K562 (cell line): Measurements from ENCODE around the gene MSANTD1. TPM values are rescaled to one million over a fixed set of nuclear protein-coding genes. Genes with fewer than 3 reads are reported as not detected.

ENCODE experiments used
- ATAC-seq: fragments of 200-7000 bp; cut with Tn5 transposase; 3 replicates; pipeline ENCODE4 v1.9.1; 2020; ENCODE audit warnings: moderate library complexity
- BruUV-seq: library from RNA; stranded (reverse); fragments of 400-500 nt; replicated peaks from 2 replicates; lab custom pipeline; 2021; lab: Mats Ljungman, UMichigan
- CTCF ChIA-PET: fragments of 300-600 bp; formaldehyde crosslinking; extraction: SDS; loops from one replicate; lab custom pipeline; 2021; ENCODE audit warnings: low intra/inter-chr PET ratio; lab: Yijun Ruan, JAX
- POLR2A ChIA-PET: fragments of 300-600, 350-650 bp; sonication (Branson Sonifier 250); formaldehyde crosslinking; extraction: SDS; loops from one replicate; lab custom pipeline; 2021; ENCODE audit warnings: antibody characterized with exemption, inconsistent platforms; lab: Yijun Ruan, JAX
- DNase-seq, 4 experiments: peaks; one replicate each; pipeline versions ENCODE4 v3.0.0 to v3.0.0-alpha.2; 2011 to 2018; ENCODE audit warnings: low spot score in 3 of 4, mixed read lengths in 3 of 4; ENCODE audit errors: extremely low read depth in 1 of 4
- FAIRE-seq: peaks from 2 replicates; lab custom pipeline; 2011; peaks lifted over from hg19 to GRCh38; lab: Jason Lieb, UNC
- H2AFZ ChIP-seq: 2 replicates; pipeline ENCODE4 v1.6.0; 2011; ENCODE audit warnings: low read depth, low read length, control low read depth, inconsistent platforms
- H3K27ac ChIP-seq: fragments of 200-600 bp; 3 replicates; pipeline ENCODE4 v1.8.0; 2011; ENCODE audit warnings: low read depth, mild to moderate bottlenecking, control low read depth, inconsistent platforms, low read length, moderate library complexity, mixed read lengths; ENCODE audit errors: extremely low read depth
- H3K27me3 ChIP-seq, 2 experiments: fragments of 300-600 bp in 1 of 2; 2 replicates in 1 of 2; 3 replicates in 1 of 2; pipeline versions ENCODE4 v1.6.0 to v1.8.0; 2011; ENCODE audit warnings: inconsistent platforms in 2 of 2, low read length in 2 of 2, mild to moderate bottlenecking in 1 of 2, mixed read lengths in 1 of 2, moderate library complexity in 1 of 2; ENCODE audit not compliant: control insufficient read depth in 2 of 2, insufficient read depth in 2 of 2
- H3K36me3 ChIP-seq: fragments of 300-600 bp; 3 replicates; pipeline ENCODE4 v1.8.0; 2011; ENCODE audit warnings: mild to moderate bottlenecking, low read length, inconsistent platforms; ENCODE audit not compliant: control insufficient read depth, insufficient read depth
- H3K4me1 ChIP-seq, 2 experiments: fragments of 200-600 bp in 1 of 2; replicated peaks in 1 of 2; 2 replicates in 1 of 2; 3 replicates in 1 of 2; pipeline versions ENCODE4 v1.5.1 to v1.8.0; 2011; ENCODE audit warnings: inconsistent platforms in 2 of 2, low read length in 2 of 2, mild to moderate bottlenecking in 1 of 2, mixed read lengths in 1 of 2, moderate library complexity in 1 of 2; ENCODE audit not compliant: control insufficient read depth in 2 of 2, insufficient read depth in 2 of 2
- H3K4me2 ChIP-seq: 2 replicates; pipeline ENCODE4 v1.6.1; 2011; ENCODE audit warnings: low read length, control low read depth, inconsistent platforms, mixed read lengths; ENCODE audit not compliant: insufficient read depth
- H3K4me3 ChIP-seq: fragments of 200-600 bp; sonication (generic), shearing (Covaris generic); 2 replicates; pipeline ENCODE4 v1.5.1; 2016; ENCODE audit warnings: control low read depth, inconsistent platforms
- H3K79me2 ChIP-seq: fragments of 200-600 bp; 3 replicates; pipeline ENCODE4 v1.8.0; 2011; ENCODE audit warnings: low read length, inconsistent platforms; ENCODE audit not compliant: control insufficient read depth, insufficient read depth
- H3K9ac ChIP-seq, 2 experiments: 2 replicates each; pipeline versions ENCODE4 v1.6.0 to v1.6.1; 2011; ENCODE audit warnings: low read depth in 2 of 2, low read length in 2 of 2, control low read depth in 1 of 2, inconsistent platforms in 1 of 2, mild to moderate bottlenecking in 1 of 2, mixed read lengths in 1 of 2; ENCODE audit not compliant: insufficient read depth in 1 of 2
- H3K9me1 ChIP-seq: one replicate; pipeline ENCODE4 v1.6.0; 2011; ENCODE audit warnings: inconsistent platforms, mild to moderate bottlenecking, low read length, moderate library complexity; ENCODE audit not compliant: control insufficient read depth, insufficient read depth
- H3K9me3 ChIP-seq: replicated peaks from 2 replicates; pipeline ENCODE4 v1.5.1; 2011; ENCODE audit warnings: low read depth, low read length, inconsistent platforms; ENCODE audit not compliant: control insufficient read depth, insufficient read depth
- H4K20me1 ChIP-seq: replicated peaks from 2 replicates; pipeline ENCODE4 v1.6.1; 2011; ENCODE audit warnings: low read length, inconsistent platforms, mixed read lengths; ENCODE audit not compliant: control insufficient read depth, insufficient read depth
- ARID3A ChIP-seq: IDR thresholded peaks from 2 replicates; pipeline ENCODE4 v1.6.1; 2012; ENCODE audit warnings: low read depth, low read length, improper control_type of control experiment, borderline replicate concordance
- ASH1L ChIP-seq: fragments of 450-650 bp; IDR thresholded peaks from 2 replicates; pipeline ENCODE4 v1.6.1; 2018; ENCODE audit warnings: borderline replicate concordance, mild to moderate bottlenecking, low read depth; ENCODE audit not compliant: partially characterized antibody
- CBFB ChIP-seq: sonication (generic); formaldehyde crosslinking; IDR thresholded peaks from 2 replicates; pipeline ENCODE4 v1.4.0; 2020; ENCODE audit warnings: mild to moderate bottlenecking, missing genetic modification reagents
- EP300 ChIP-seq: IDR thresholded peaks from 2 replicates; pipeline ENCODE4 v1.6.1; 2012; ENCODE audit warnings: low read length, improper control_type of control experiment
- HLTF ChIP-seq: fragments of 450-650 bp; IDR thresholded peaks from 2 replicates; pipeline ENCODE4 v1.6.1; 2016
- KAT2B ChIP-seq: IDR thresholded peaks from one replicate; pipeline ENCODE4 v1.6.1; 2012; ENCODE audit warnings: low read depth, mild to moderate bottlenecking, control low read depth, inconsistent platforms, low read length, moderate library complexity
- MTA2 ChIP-seq: fragments of 450-650 bp; IDR thresholded peaks from 2 replicates; pipeline ENCODE4 v1.6.1; 2016; ENCODE audit warnings: low read depth
- NR2F6 ChIP-seq: fragments of 450-650 bp; formaldehyde crosslinking; IDR thresholded peaks from 2 replicates; pipeline ENCODE4 v1.4.0; 2020; ENCODE audit warnings: mild to moderate bottlenecking
- OTX1 ChIP-seq: fragments of 450-650 bp; formaldehyde crosslinking; IDR thresholded peaks from 2 replicates; pipeline ENCODE4 v1.4.0; 2022; ENCODE audit warnings: mild to moderate bottlenecking
- PHF21A ChIP-seq: fragments of 450-650 bp; IDR thresholded peaks from 2 replicates; pipeline ENCODE4 v1.6.1; 2017; ENCODE audit warnings: low read depth, borderline replicate concordance
- RBM14 ChIP-seq: fragments of 200-400 bp; formaldehyde crosslinking; IDR thresholded peaks from 2 replicates; pipeline ENCODE4 v1.6.1; 2018; ENCODE audit warnings: low read depth, mild to moderate bottlenecking, low read length, moderate library complexity, borderline replicate concordance; ENCODE audit not compliant: insufficient read depth
- ZNF511 ChIP-seq: sonication (generic); formaldehyde crosslinking; IDR thresholded peaks from 2 replicates; pipeline ENCODE4 v1.8.0; 2022; ENCODE audit warnings: mild to moderate bottlenecking, missing genetic modification reagents
- ZNF551 ChIP-seq: fragments of 250-450 bp; sonication (Bioruptor Pico); IDR thresholded peaks from 2 replicates; pipeline ENCODE4 v1.5.0; 2021; ENCODE audit warnings: mild to moderate bottlenecking, moderate library complexity
- ZNF707 ChIP-seq: fragments of 250-450 bp; sonication (Bioruptor Pico); conservative IDR thresholded peaks from 2 replicates; pipeline ENCODE4 v1.8.0; 2022; ENCODE audit warnings: inconsistent platforms, mild to moderate bottlenecking, moderate library complexity
- WGBS: fragments of 100-300 bp; shearing (Covaris generic); methylation state at CpG from one replicate; pipeline ENCODE4 v1.1.6; 2016; ENCODE audit warnings: low coverage, mixed read lengths; ENCODE audit not compliant: insufficient coverage; ENCODE audit errors: missing lambda C conversion rate; 5-methylcytosine and 5-hydroxymethylcytosine counted together
- in situ Hi-C: fragments of 300-500 bp; cut with MboI; formaldehyde crosslinking; loops from 4 replicates; pipeline ENCODE4 v1.15.0; 2018; ENCODE audit warnings: inconsistent platforms, mixed read lengths
- intact Hi-C: fragments of 100-400 bp; cut with micrococcal nuclease; formaldehyde crosslinking; loops from 2 replicates; pipeline ENCODE4 v1.14.2; 2022
- polyA plus RNA-seq, 8 experiments: library from polyadenylated mRNA; depleted of rRNA in 4 of 8; stranded (reverse) in 5 of 8; unstranded in 3 of 8; fragments of >200 nt; fragmentation: Nextera tagmentation in 2 of 8; fragmentation: Illumina TruSeq in 1 of 8; extraction: Ambion mirVana in 2 of 8; extraction: Trizol in 1 of 8; gene quantifications; 2 replicates each; pipeline versions ENCODE4 v1.2.1 to v1.2.3, GENCODE V29; 2011 to 2014; ENCODE audit warnings: inconsistent platforms in 1 of 8, missing spikeins in 1 of 8
- total RNA-seq, 7 experiments: library from RNA; depleted of rRNA in 6 of 7; stranded (reverse); fragments of >200 nt in 6 of 7; fragmentation: Illumina TruSeq in 2 of 7; extraction: Trizol in 2 of 7; gene quantifications; 2 replicates each; pipeline versions ENCODE4 v1.2.1 to v1.2.3, GENCODE V29; 2011 to 2021; ENCODE audit warnings: low replicate concordance in 1 of 7
- TF ChIP-seq, protein P1 (sequence below): fragments of 200-800 bp; sonication (Bioruptor generic); IDR thresholded peaks from 2 replicates; pipeline ENCODE4 v1.6.1; 2017; ENCODE audit warnings: missing genetic modification characterization, missing compliant biosample characterization
- TF ChIP-seq, protein P2 (sequence below), 2 experiments: fragments of 450-650 bp in 1 of 2; sonication (generic) in 1 of 2; formaldehyde crosslinking; conservative IDR thresholded peaks; 2 replicates each; pipeline versions ENCODE4 v1.4.0 to v1.8.1; 2020 to 2022; ENCODE audit warnings: mild to moderate bottlenecking in 1 of 2, missing genetic modification reagents in 1 of 2

MSANTD1 gene
- total and polyA plus RNA-seq, 9 of the 15 experiments (the other 6 are each of a cell fraction or from before 2014, with no cell fraction given), result 0.04 to 0.09 (median 0.07) TPM; not detected in 6

GRCh38 chr4:3250956-3251690 lies 2.2 kb downstream of the MSANTD1 start:
- H3K4me1 ChIP-seq, result peaks cover 0 to 63% of the 10 kb centered on the region in 2 experiments; a peak in 2 of 5 replicates
- no peaks in the 10 kb centered on the region for H3K36me3 ChIP-seq
- peaks cover 8 to 35% of the 10 kb centered on the region in 2 experiments; a peak in 4 of 5 replicates for H3K27me3 ChIP-seq
- no peaks in the 10 kb centered on the region for H3K79me2 ChIP-seq
- ChIA-PET CTCF (no interaction called here), POLR2A (interaction anchor here (0.7 to 1.3 kb wide), 2 partner anchors 13 to 66 kb away, joined by 3 to 4 read pairs; no protein-coding TSS in a partner anchor)
- no peak overlapping the region for H3K4me2 ChIP-seq
- intact Hi-C loops, result no loop called here
- no peak overlapping the region; a peak in 1 of 4 replicates for H3K9ac ChIP-seq
- H3K4me3 ChIP-seq, result no peak overlapping the region
- no peak overlapping the region for H3K27ac ChIP-seq
- no peaks in the 10 kb centered on the region for H3K9me3 ChIP-seq
- FAIRE-seq (no peak), DNase-seq (no peak), ATAC-seq (no peak)
- no TSS peak for BruUV-seq
- TF ChIP-seq EP300, result no peak
- no peak for TF ChIP-seq NR2F6 (CRISPR knock-in tag)
- TF ChIP-seq ASH1L, result no peak
- no peak for TF ChIP-seq HLTF
- no peak for TF ChIP-seq RBM14
- no peak for TF ChIP-seq MTA2
- no peak for TF ChIP-seq ZNF707
- TF ChIP-seq, protein P1, sequence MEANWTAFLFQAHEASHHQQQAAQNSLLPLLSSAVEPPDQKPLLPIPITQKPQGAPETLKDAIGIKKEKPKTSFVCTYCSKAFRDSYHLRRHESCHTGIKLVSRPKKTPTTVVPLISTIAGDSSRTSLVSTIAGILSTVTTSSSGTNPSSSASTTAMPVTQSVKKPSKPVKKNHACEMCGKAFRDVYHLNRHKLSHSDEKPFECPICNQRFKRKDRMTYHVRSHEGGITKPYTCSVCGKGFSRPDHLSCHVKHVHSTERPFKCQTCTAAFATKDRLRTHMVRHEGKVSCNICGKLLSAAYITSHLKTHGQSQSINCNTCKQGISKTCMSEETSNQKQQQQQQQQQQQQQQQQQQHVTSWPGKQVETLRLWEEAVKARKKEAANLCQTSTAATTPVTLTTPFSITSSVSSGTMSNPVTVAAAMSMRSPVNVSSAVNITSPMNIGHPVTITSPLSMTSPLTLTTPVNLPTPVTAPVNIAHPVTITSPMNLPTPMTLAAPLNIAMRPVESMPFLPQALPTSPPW, result no peak
- TF ChIP-seq, protein P2, sequence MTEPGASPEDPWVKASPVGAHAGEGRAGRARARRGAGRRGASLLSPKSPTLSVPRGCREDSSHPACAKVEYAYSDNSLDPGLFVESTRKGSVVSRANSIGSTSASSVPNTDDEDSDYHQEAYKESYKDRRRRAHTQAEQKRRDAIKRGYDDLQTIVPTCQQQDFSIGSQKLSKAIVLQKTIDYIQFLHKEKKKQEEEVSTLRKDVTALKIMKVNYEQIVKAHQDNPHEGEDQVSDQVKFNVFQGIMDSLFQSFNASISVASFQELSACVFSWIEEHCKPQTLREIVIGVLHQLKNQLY (CRISPR knock-in tag; conservative IDR thresholded peaks at IDR 0.05), result no peak
- TF ChIP-seq KAT2B, result no peak
- no peak for TF ChIP-seq ZNF511
- no peak for TF ChIP-seq PHF21A
- no peak for TF ChIP-seq CBFB (CRISPR knock-in tag)
- TF ChIP-seq OTX1 (CRISPR knock-in tag), result no peak
- TF ChIP-seq ARID3A, result no peak
- TF ChIP-seq ZNF551 (CRISPR knock-in tag), result no peak
- H4K20me1 ChIP-seq, result peaks cover 8% of the 10 kb centered on the region
- WGBS, result 33% methylated on average over 15 of the region's 19 CpGs
- no peaks in the 10 kb centered on the region for H3K9me1 ChIP-seq
- in situ Hi-C loops, result no loop called here
- H2AFZ ChIP-seq, result no peak overlapping the region
